HFFc6 (cell line): ENCODE measurements around the gene INTS11. TPM values are rescaled to one million over a fixed set of nuclear protein-coding genes. Genes with fewer than 3 reads are reported as not detected.
A peak's percentile ranks its signal among the peaks of the same experiment; 100 is the strongest.

Source experiments
- DNase-seq: peaks from one replicate; pipeline ENCODE4 v3.0.0-alpha.2; 2018
- H3K27ac Mint-ChIP-seq: 2 replicates; pipeline ENCODE4 v1.8.0; 2020; ENCODE audit warnings: mild to moderate bottlenecking, mixed read lengths
- H3K27me3 Mint-ChIP-seq: 2 replicates; pipeline ENCODE4 v1.8.0; 2021; ENCODE audit warnings: mild to moderate bottlenecking, moderate library complexity, mixed read lengths; ENCODE audit not compliant: insufficient read depth
- H3K36me3 Mint-ChIP-seq: 2 replicates; pipeline ENCODE4 v1.8.0; 2021; ENCODE audit warnings: low read depth, mixed read lengths
- H3K4me1 Mint-ChIP-seq: 2 replicates; pipeline ENCODE4 v1.8.0; 2020; ENCODE audit warnings: low read depth, mixed read lengths
- H3K4me3 Mint-ChIP-seq: 2 replicates; pipeline ENCODE4 v1.8.0; 2020; ENCODE audit warnings: mild to moderate bottlenecking, moderate library complexity, mixed read lengths
- H3K9me3 Mint-ChIP-seq: 2 replicates; pipeline ENCODE4 v1.8.0; 2020; ENCODE audit warnings: mild to moderate bottlenecking, mixed read lengths
- CTCF ChIP-seq: fragments of 200-600 bp; sonication (generic); IDR thresholded peaks from 2 replicates; pipeline ENCODE4 v1.5.0; 2021; ENCODE audit warnings: antibody characterized with exemption, mild to moderate bottlenecking
- total RNA-seq, 6 experiments: library from RNA; stranded (reverse); fragmentation: NEBNext Ultra II Directional; extraction: Animal tissue kit (Norgen Biotek cat#: 25700); gene quantifications; 2 replicates in 1 of 6; 3 replicates in 5 of 6; pipeline ENCODE4 v1.2.3, GENCODE V29; 2021

The INTS11 gene
- total RNA-seq, 6 experiments from 2014 or later = 65.6 to 78.3 (median 69.8) TPM

- no peak for DNase-seq
- H3K27ac Mint-ChIP-seq = no peak overlapping the region
- peaks cover 4% of the 10 kb centered on the region for H3K36me3 Mint-ChIP-seq
- peaks cover 6% of the 10 kb centered on the region for H3K9me3 Mint-ChIP-seq
- no peaks in the 10 kb centered on the region for H3K4me1 Mint-ChIP-seq
- no peak overlapping the region for H3K4me3 Mint-ChIP-seq
- TF ChIP-seq CTCF = no peak
- peaks cover 31% of the 10 kb centered on the region for H3K27me3 Mint-ChIP-seq
Measured at GRCh38 chr1:1332031-1332755, 7.7 kb upstream of the INTS11 start.

- Mint-ChIP-seq H3K9me3 (peaks cover 6% of the 10 kb centered on the region), H3K27me3 (peaks cover 31% of the 10 kb centered on the region), H3K27ac (peak within 1 kb of the TSS; percentile 77), H3K4me3 (no peak within 1 kb of the TSS; the same call in 1 of the 2 replicates), H3K4me1 (peaks cover under 1% of the 10 kb centered on the region; the same call in 1 of the 2 replicates), H3K36me3 (peaks cover 4% of the 10 kb centered on the region)
- no peak for TF ChIP-seq CTCF
- no peak for DNase-seq
Measured at GRCh38 chr1:1331068-1331965, 6.9 kb upstream of the INTS11 start, which contains the start of gene TAS1R3. TAS1R3 (plus strand) TSS chr1:1331280; CDS start chr1:1331346, 66 bp downstream.

- peaks cover 4% of the 10 kb centered on the region for H3K36me3 Mint-ChIP-seq
- peaks cover 31% of the 10 kb centered on the region for H3K27me3 Mint-ChIP-seq
- no peak for TF ChIP-seq CTCF
- peaks cover 6% of the 10 kb centered on the region for H3K9me3 Mint-ChIP-seq
- no peak for DNase-seq
- H3K4me1 Mint-ChIP-seq = peaks cover 8% of the 10 kb centered on the region
- peak overlapping the region; percentile 56 for H3K27ac Mint-ChIP-seq
- no peak overlapping the region; the same call in 1 of the 2 replicates for H3K4me3 Mint-ChIP-seq
Measured at GRCh38 chr1:1330366-1331067, 6.1 kb upstream of the INTS11 start.

GRCh38 chr1:1329304-1330210, 5.1 kb upstream of the INTS11 start:
- H3K27me3 Mint-ChIP-seq = peaks cover 31% of the 10 kb centered on the region
- peak overlapping the region; percentile 77 for H3K27ac Mint-ChIP-seq
- no peak for TF ChIP-seq CTCF
- peaks cover 10% of the 10 kb centered on the region for H3K4me1 Mint-ChIP-seq
- DNase-seq = no peak
- peaks cover 6% of the 10 kb centered on the region for H3K9me3 Mint-ChIP-seq
- peaks cover 4% of the 10 kb centered on the region for H3K36me3 Mint-ChIP-seq
- peak overlapping the region; percentile 45; the same call in 1 of the 2 replicates for H3K4me3 Mint-ChIP-seq
